ENCODE results near the gene MTHFD1. TPM values are rescaled to one million over a fixed set of nuclear protein-coding genes. Genes with fewer than 3 reads are reported as not detected.
"Not testable (repeated sequence)": the region's sequence is repeated elsewhere in the genome, so short reads cannot be mapped to it uniquely, and the experiment has no call there.

The MTHFD1 gene
- 165 TPM for polyA plus RNA-seq (2012; ENCODE audit: missing spikeins)

- TF ChIP-seq TAF1 (IDR thresholded peaks at IDR 0.05; ENCODE audit: borderline replicate concordance, low read depth, low read length) (peak; percentile 89), POLR2A (IDR thresholded peaks at IDR 0.05; ENCODE audit: low read depth, low read length) (peak; percentile 73; the same call in 1 of the 2 replicates), POLR2AphosphoS5 (IDR thresholded peaks at IDR 0.05; ENCODE audit: low read depth, low read length) (peak; percentile 79)
- FAIRE-seq (peak; percentile 97), DNase-seq (ENCODE audit: insufficient read length) (peak; percentile 88)
These were observed at the start of gene MTHFD1 for GRCh38 chr14:64387782-64388532. TSS of gene MTHFD1 (plus strand) at chr14:64388353. CDS start at chr14:64388428, 75 bp downstream.

- DNase-seq (ENCODE audit: insufficient read length): peak; percentile 91
- TF ChIP-seq POLR2A (IDR thresholded peaks at IDR 0.05; ENCODE audit: low read depth, low read length): no peak; the same call in 1 of the 2 replicates
- peak; percentile 20; the same call in 1 of the 2 replicates for TF ChIP-seq TAF1 (IDR thresholded peaks at IDR 0.05; ENCODE audit: borderline replicate concordance, low read depth, low read length)
- peak; percentile 98 for FAIRE-seq
These were observed 49.4 kb upstream of the MTHFD1 start for GRCh38 chr14:64338616-64339316.

GRCh38 chr14:64340560-64341196 is 47.5 kb upstream of the MTHFD1 start:
- DNase-seq (ENCODE audit: insufficient read length) (no peak), FAIRE-seq (no peak)
- TF ChIP-seq TAF1 (IDR thresholded peaks at IDR 0.05; ENCODE audit: borderline replicate concordance, low read depth, low read length) (no peak), POLR2A (IDR thresholded peaks at IDR 0.05; ENCODE audit: low read depth, low read length) (no peak), POLR2AphosphoS5 (IDR thresholded peaks at IDR 0.05; ENCODE audit: low read depth, low read length) (no peak)

- no peak for DNase-seq (ENCODE audit: insufficient read length)
- no peak for FAIRE-seq
- TF ChIP-seq POLR2AphosphoS5 (IDR thresholded peaks at IDR 0.05; ENCODE audit: low read depth, low read length): no peak
- TF ChIP-seq TAF1 (IDR thresholded peaks at IDR 0.05; ENCODE audit: borderline replicate concordance, low read depth, low read length): no peak
- no peak for TF ChIP-seq POLR2A (IDR thresholded peaks at IDR 0.05; ENCODE audit: low read depth, low read length)
These were observed 40.4 kb upstream of the MTHFD1 start for GRCh38 chr14:64347748-64348147.

- TF ChIP-seq TAF1 (IDR thresholded peaks at IDR 0.05; ENCODE audit: borderline replicate concordance, low read depth, low read length) (no peak), POLR2AphosphoS5 (IDR thresholded peaks at IDR 0.05; ENCODE audit: low read depth, low read length) (no peak), POLR2A (IDR thresholded peaks at IDR 0.05; ENCODE audit: low read depth, low read length) (no peak)
- no peak for DNase-seq (ENCODE audit: insufficient read length)
- FAIRE-seq: no peak
These were observed 38.2 kb upstream of the MTHFD1 start for GRCh38 chr14:64349741-64350490.

- DNase-seq (ENCODE audit: insufficient read length): no peak
These were observed 24.8 kb upstream of the MTHFD1 start for GRCh38 chr14:64363265-64363846.

GRCh38 chr14:64364907-64365306 is 23.2 kb upstream of the MTHFD1 start:
- DNase-seq (ENCODE audit: insufficient read length): no peak
- TF ChIP-seq POLR2AphosphoS5 (IDR thresholded peaks at IDR 0.05; ENCODE audit: low read depth, low read length) (no peak), TAF1 (IDR thresholded peaks at IDR 0.05; ENCODE audit: borderline replicate concordance, low read depth, low read length) (no peak), POLR2A (IDR thresholded peaks at IDR 0.05; ENCODE audit: low read depth, low read length) (no peak)
- FAIRE-seq: no peak

More at GRCh38 chr14:64363265-64363846, 24.8 kb upstream of the MTHFD1 start:
- TF ChIP-seq POLR2A (IDR thresholded peaks at IDR 0.05; ENCODE audit: low read depth, low read length) (no peak), TAF1 (IDR thresholded peaks at IDR 0.05; ENCODE audit: borderline replicate concordance, low read depth, low read length) (no peak), POLR2AphosphoS5 (IDR thresholded peaks at IDR 0.05; ENCODE audit: low read depth, low read length) (no peak)
- no peak for FAIRE-seq

- not testable (repeated sequence) for DNase-seq (ENCODE audit: insufficient read length); FAIRE-seq
These were observed 22.7 kb upstream of the MTHFD1 start for GRCh38 chr14:64365358-64365889.

GRCh38 chr14:64369201-64369600 is 19.0 kb upstream of the MTHFD1 start:
- DNase-seq (ENCODE audit: insufficient read length): no peak
- TF ChIP-seq TAF1 (IDR thresholded peaks at IDR 0.05; ENCODE audit: borderline replicate concordance, low read depth, low read length): no peak
- TF ChIP-seq POLR2A (IDR thresholded peaks at IDR 0.05; ENCODE audit: low read depth, low read length): no peak
- no peak for TF ChIP-seq POLR2AphosphoS5 (IDR thresholded peaks at IDR 0.05; ENCODE audit: low read depth, low read length)
- no peak for FAIRE-seq

- DNase-seq (ENCODE audit: insufficient read length): no peak
- peak; percentile 48 for FAIRE-seq
- no peak for TF ChIP-seq TAF1 (IDR thresholded peaks at IDR 0.05; ENCODE audit: borderline replicate concordance, low read depth, low read length)
- peak; percentile 47; the same call in 1 of the 2 replicates for TF ChIP-seq POLR2AphosphoS5 (IDR thresholded peaks at IDR 0.05; ENCODE audit: low read depth, low read length)
- TF ChIP-seq POLR2A (IDR thresholded peaks at IDR 0.05; ENCODE audit: low read depth, low read length): peak; percentile 55; the same call in 1 of the 2 replicates
These were observed 846 bp upstream of the MTHFD1 start for GRCh38 chr14:64387232-64387781.

All from GM12892 (cell line).